ENCODE results near the gene CTXN1.
A peak's percentile ranks its signal among the peaks of the same experiment; 100 is the strongest.

CTXN1 gene

GRCh38 chr19:7921967-7922835 lies 3.7 kb downstream of the CTXN1 start:
- no peak for DNase-seq
- H3K4me1 ChIP-seq: peaks cover 4 to 91% (median 79%) of the 10 kb centered on the region in 4 donors

GRCh38 chr19:7921302-7921966 lies 4.5 kb downstream of the CTXN1 start:
- peaks cover 0 to 33% of the 10 kb centered on the region in 2 donors for H3K27me3 ChIP-seq
- peaks cover 4 to 91% (median 79%) of the 10 kb centered on the region in 4 donors for H3K4me1 ChIP-seq
- H3K9me3 ChIP-seq: no peaks in the 10 kb centered on the region
- peaks cover 9 to 20% (median 14%) of the 10 kb centered on the region in 3 donors for H3K36me3 ChIP-seq
- peak overlapping the region; percentile 72 to 85 for H3K4me3 ChIP-seq
- peak overlapping the region; percentile 85 to 88 for H3K27ac ChIP-seq
- DNase-seq: no peak
- intact Hi-C loops (cut with DNase I; ENCODE audit: low total_unique reads): no loop called here
- TF ChIP-seq, protein P1, sequence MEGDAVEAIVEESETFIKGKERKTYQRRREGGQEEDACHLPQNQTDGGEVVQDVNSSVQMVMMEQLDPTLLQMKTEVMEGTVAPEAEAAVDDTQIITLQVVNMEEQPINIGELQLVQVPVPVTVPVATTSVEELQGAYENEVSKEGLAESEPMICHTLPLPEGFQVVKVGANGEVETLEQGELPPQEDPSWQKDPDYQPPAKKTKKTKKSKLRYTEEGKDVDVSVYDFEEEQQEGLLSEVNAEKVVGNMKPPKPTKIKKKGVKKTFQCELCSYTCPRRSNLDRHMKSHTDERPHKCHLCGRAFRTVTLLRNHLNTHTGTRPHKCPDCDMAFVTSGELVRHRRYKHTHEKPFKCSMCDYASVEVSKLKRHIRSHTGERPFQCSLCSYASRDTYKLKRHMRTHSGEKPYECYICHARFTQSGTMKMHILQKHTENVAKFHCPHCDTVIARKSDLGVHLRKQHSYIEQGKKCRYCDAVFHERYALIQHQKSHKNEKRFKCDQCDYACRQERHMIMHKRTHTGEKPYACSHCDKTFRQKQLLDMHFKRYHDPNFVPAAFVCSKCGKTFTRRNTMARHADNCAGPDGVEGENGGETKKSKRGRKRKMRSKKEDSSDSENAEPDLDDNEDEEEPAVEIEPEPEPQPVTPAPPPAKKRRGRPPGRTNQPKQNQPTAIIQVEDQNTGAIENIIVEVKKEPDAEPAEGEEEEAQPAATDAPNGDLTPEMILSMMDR (IDR thresholded peaks at IDR 0.05): no peak

More at GRCh38 chr19:7921967-7922835, 3.7 kb downstream of the CTXN1 start:
- Histone ChIP-seq H3K36me3 (peaks cover 9 to 20% (median 14%) of the 10 kb centered on the region in 3 donors), H3K27ac (peak overlapping the region; percentile 85 to 88), H3K4me3 (peak overlapping the region; percentile 72 to 85), H3K9me3 (no peaks in the 10 kb centered on the region), H3K27me3 (peaks cover 0 to 25% of the 10 kb centered on the region in 2 donors)
- TF ChIP-seq, protein P1 (IDR thresholded peaks at IDR 0.05): no peak
- intact Hi-C loops (cut with DNase I; ENCODE audit: low total_unique reads): no loop called here

DNA sequence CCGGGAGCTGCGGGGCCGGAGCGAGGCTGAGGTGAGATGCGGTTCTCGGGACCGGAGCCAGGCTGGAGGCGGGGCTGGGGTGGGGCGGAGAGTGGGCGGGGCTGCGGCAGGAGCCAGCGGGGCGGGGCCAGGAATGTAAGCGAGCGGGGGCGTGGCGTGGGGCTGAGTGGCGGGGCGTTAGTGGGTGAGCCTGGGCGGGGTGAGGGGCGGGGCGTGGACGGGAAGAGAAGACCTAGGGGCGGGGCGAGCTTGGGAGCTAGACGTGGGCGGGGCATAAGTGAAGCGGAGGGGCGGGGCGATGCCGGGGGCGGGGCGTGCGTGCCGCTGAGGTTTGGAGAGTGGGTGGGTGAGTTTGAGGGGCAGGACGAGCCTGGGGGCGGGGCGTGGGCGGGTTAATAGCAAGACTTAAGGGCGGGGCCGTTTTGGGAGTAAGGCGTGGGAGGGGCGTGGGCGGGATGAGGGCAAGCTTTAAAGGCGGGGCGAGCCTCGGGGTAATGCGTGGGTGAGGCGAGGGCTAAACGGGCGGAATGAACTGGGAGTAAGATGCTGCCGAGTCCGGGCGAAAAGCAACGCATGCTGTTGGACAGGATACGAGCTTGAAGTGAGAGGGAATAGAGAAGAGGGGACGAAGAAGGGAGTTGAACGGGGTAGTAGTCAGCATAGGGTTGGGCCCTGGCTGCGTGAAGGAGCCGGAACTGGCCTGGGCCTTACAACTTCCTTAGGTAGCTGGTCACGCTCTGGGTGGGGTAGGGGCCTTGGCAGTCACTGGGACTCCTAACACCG lies 5.2 kb downstream of the CTXN1 start:
- peaks cover 9 to 20% (median 14%) of the 10 kb centered on the region in 3 donors for H3K36me3 ChIP-seq
- peak overlapping the region; percentile 72 to 85 for H3K4me3 ChIP-seq
- DNase-seq: peak; percentile 100
- peaks cover 0 to 40% of the 10 kb centered on the region in 2 donors for H3K27me3 ChIP-seq
- intact Hi-C loops (cut with DNase I; ENCODE audit: low total_unique reads): no loop called here
- peaks cover 4 to 91% (median 81%) of the 10 kb centered on the region in 4 donors for H3K4me1 ChIP-seq
- no peaks in the 10 kb centered on the region for H3K9me3 ChIP-seq
- TF ChIP-seq, protein P1 (IDR thresholded peaks at IDR 0.05): no peak
- peak overlapping the region; percentile 87 to 88 for H3K27ac ChIP-seq

GRCh38 chr19:7919610-7920518 lies 6.1 kb downstream of the CTXN1 start, which contains the start of gene SNAPC2:
Gene SNAPC2, plus strand, starts transcription at chr19:7920338. Its CDS starts 29 bp downstream, at chr19:7920367.
- Histone ChIP-seq H3K27me3 (peaks cover 0 to 44% of the 10 kb centered on the region in 2 donors), H3K4me1 (peaks cover 4 to 86% (median 75%) of the 10 kb centered on the region in 4 donors), H3K4me3 (peak within 1 kb of the TSS; percentile 72 to 85), H3K9me3 (no peaks in the 10 kb centered on the region), H3K36me3 (peaks cover 9 to 20% (median 14%) of the 10 kb centered on the region in 3 donors), H3K27ac (peak within 1 kb of the TSS; percentile 87 to 88)
- peak; percentile 94 to 98 for DNase-seq
- TF ChIP-seq, protein P1 (IDR thresholded peaks at IDR 0.05): no peak
- intact Hi-C loops (cut with DNase I; ENCODE audit: low total_unique reads): loop anchor here (5.0 kb wide), 1 partner anchor 82 kb away; no protein-coding TSS in a partner anchor
